ENCODE results near the gene NLRP1. TPM values are rescaled to one million over a fixed set of nuclear protein-coding genes. Genes with fewer than 3 reads are reported as not detected.

Gene NLRP1
- total RNA-seq, 1 donor from 2014 or later, result 14.4 TPM

DNA sequence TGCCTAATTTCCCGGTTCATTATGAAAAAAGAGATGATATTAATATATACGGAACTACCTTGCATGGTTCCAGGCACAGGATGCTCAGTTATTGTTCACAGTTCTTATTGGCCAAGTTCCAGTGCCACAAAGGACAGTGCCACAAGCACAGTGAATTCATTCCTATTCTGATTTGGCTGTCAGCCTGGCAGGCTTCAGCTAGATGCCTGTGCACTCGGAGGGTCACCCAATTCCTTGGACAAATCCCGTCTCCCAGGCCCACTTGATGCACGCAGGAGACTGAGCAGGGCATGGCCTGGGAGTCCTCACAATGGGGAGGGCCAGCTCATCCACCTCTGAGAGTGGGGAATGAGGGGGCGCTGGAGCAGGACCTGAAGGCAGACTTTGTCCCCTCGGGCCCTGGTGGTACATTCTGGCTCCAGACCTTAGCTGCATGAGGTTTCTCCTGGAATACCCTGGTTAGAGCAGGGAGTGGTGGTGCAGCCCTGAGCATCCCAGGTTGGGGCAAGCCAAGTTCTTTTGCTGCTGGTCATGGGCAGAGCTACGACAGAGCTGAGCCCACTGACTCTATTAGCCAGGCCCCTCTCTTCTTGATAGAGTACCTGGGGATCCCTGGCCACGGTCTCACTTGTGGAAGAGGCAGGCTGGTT, 56.6 kb downstream of the NLRP1 start:
- Histone ChIP-seq H3K36me3 (ENCODE audit: control insufficient read depth, insufficient read depth, low read length) (no peaks in the 10 kb centered on the region), H3K27me3 (ENCODE audit: control insufficient read depth, insufficient read depth, low read length) (no peaks in the 10 kb centered on the region), H3K4me3 (ENCODE audit: low read depth, low read length) (no peak overlapping the region)
- TF ChIP-seq CTCF (IDR thresholded peaks at IDR 0.05; ENCODE audit: insufficient read depth, low read length, poor library complexity, severe bottlenecking), result no peak
- DNase-seq (ENCODE audit: low read depth), result no peak

GRCh38 chr17:5526821-5527598, 57.3 kb downstream of the NLRP1 start:
- peak; percentile 98 for DNase-seq (ENCODE audit: low read depth)
- Histone ChIP-seq H3K36me3 (ENCODE audit: control insufficient read depth, insufficient read depth, low read length) (no peaks in the 10 kb centered on the region), H3K27me3 (ENCODE audit: control insufficient read depth, insufficient read depth, low read length) (no peaks in the 10 kb centered on the region), H3K4me3 (ENCODE audit: low read depth, low read length) (no peak overlapping the region)
- no peak for TF ChIP-seq CTCF (IDR thresholded peaks at IDR 0.05; ENCODE audit: insufficient read depth, low read length, poor library complexity, severe bottlenecking)

DNA sequence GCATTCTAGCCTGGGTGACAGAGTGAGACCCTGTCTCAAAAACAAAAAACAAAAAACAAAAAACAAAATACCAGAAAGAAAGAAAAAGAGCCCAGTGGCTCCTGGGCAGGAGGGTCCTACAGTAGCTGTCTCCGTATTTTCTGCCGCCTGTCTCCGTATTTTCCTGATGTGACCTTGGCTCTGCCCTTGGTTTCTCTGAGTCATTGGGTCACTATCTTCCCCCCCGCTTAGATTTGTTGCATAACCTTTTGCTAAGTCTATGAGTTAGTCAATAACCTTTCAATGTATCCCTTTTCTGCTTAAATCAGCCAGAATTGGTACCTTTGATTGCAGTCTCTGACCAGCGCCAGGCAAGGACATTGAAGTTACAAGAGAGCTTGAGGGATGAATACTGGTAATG, 61.1 kb downstream of the NLRP1 start:
- no peak for TF ChIP-seq CTCF (IDR thresholded peaks at IDR 0.05; ENCODE audit: insufficient read depth, low read length, poor library complexity, severe bottlenecking)
- DNase-seq (ENCODE audit: low read depth), result no peak
- no peaks in the 10 kb centered on the region for H3K27me3 ChIP-seq (ENCODE audit: control insufficient read depth, insufficient read depth, low read length)
- H3K4me3 ChIP-seq (ENCODE audit: low read depth, low read length), result no peak overlapping the region
- H3K36me3 ChIP-seq (ENCODE audit: control insufficient read depth, insufficient read depth, low read length), result no peaks in the 10 kb centered on the region

DNA sequence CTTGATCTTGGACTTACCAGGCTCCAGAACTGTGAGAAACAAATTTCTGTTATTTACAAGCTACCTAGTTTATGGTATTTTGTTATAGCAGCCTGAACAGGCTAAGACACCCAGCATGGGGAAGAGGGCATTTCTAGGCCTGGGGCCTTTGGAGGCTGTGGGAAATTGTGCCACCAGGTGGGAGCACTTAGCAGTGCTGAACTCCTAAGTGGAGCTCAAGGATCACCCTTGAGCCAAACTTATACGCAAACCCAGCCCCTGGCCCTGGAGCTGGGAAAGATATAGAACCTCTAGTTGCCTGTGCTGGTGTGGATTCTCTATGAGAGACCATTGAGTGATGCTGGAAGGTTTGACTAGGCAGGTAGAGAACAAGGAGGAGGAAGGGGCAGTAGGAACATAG, 61.8 kb downstream of the NLRP1 start:
- no peak for TF ChIP-seq CTCF (IDR thresholded peaks at IDR 0.05; ENCODE audit: insufficient read depth, low read length, poor library complexity, severe bottlenecking)
- no peak for DNase-seq (ENCODE audit: low read depth)
- H3K36me3 ChIP-seq (ENCODE audit: control insufficient read depth, insufficient read depth, low read length), result no peaks in the 10 kb centered on the region
- no peak overlapping the region for H3K4me3 ChIP-seq (ENCODE audit: low read depth, low read length)
- H3K27me3 ChIP-seq (ENCODE audit: control insufficient read depth, insufficient read depth, low read length), result no peaks in the 10 kb centered on the region

- H3K4me3 ChIP-seq (ENCODE audit: low read depth, low read length), result no peak overlapping the region
- DNase-seq (ENCODE audit: low read depth), result peak; percentile 99
- no peak for TF ChIP-seq CTCF (IDR thresholded peaks at IDR 0.05; ENCODE audit: insufficient read depth, low read length, poor library complexity, severe bottlenecking)
- H3K36me3 ChIP-seq (ENCODE audit: control insufficient read depth, insufficient read depth, low read length), result no peaks in the 10 kb centered on the region
- H3K27me3 ChIP-seq (ENCODE audit: control insufficient read depth, insufficient read depth, low read length), result no peaks in the 10 kb centered on the region
Measured at GRCh38 chr17:5516060-5516792, 68.1 kb downstream of the NLRP1 start.

All from kidney epithelial cell (primary cell).